H1 (cell line): Measurements from ENCODE around the gene PAWR. TPM values are rescaled to one million over a fixed set of nuclear protein-coding genes. Genes with fewer than 3 reads are reported as not detected.
"Not testable (repeated sequence)": the region's sequence is repeated elsewhere in the genome, so short reads cannot be mapped to it uniquely, and the experiment has no call there.

Experiments
- CTCF ChIA-PET: fragments of 300-600 bp; sonication (Branson Sonifier 250); formaldehyde crosslinking; loops from one replicate; lab custom pipeline; 2021; ENCODE audit not compliant: partially characterized antibody; lab: Charles Lee
- POLR2A ChIA-PET: fragments of 300-600 bp; sonication (Branson Sonifier 250); formaldehyde crosslinking; loops from one replicate; lab custom pipeline; 2021; ENCODE audit warnings: inconsistent platforms; ENCODE audit not compliant: partially characterized antibody; lab: Charles Lee
- DNase-seq, 2 experiments: peaks; one replicate each; pipeline versions ENCODE4 v3.0.0 to v3.0.0-alpha.2; 2010 to 2022; ENCODE audit warnings: low spot score in 2 of 2, low read depth in 1 of 2, mixed read lengths in 1 of 2
- FAIRE-seq: peaks from 2 replicates; lab custom pipeline; 2011; peaks lifted over from hg19 to GRCh38; lab: Jason Lieb, UNC
- H2AFZ ChIP-seq: 2 replicates; pipeline ENCODE4 v1.8.1; 2012; ENCODE audit warnings: low read length, inconsistent platforms
- H2AK5ac ChIP-seq: 2 replicates; pipeline ENCODE4 v1.6.1; 2013; ENCODE audit warnings: low read depth, low read length
- H2BK120ac ChIP-seq: replicated peaks from 2 replicates; pipeline ENCODE3; 2013; ENCODE audit warnings: low read depth, low read length, inconsistent platforms
- H2BK12ac ChIP-seq: 2 replicates; pipeline ENCODE4 v1.6.1; 2013; ENCODE audit warnings: low read depth, low read length
- H2BK15ac ChIP-seq: 2 replicates; pipeline ENCODE4 v1.6.1; 2013; ENCODE audit warnings: low read length
- H2BK20ac ChIP-seq: 2 replicates; pipeline ENCODE4 v1.6.1; 2013; ENCODE audit warnings: low read length
- H2BK5ac ChIP-seq: 2 replicates; pipeline ENCODE4 v1.6.1; 2013; ENCODE audit warnings: low read depth, low read length
- H3K14ac ChIP-seq: 2 replicates; pipeline ENCODE4 v1.6.1; 2013; ENCODE audit warnings: inconsistent platforms; ENCODE audit not compliant: insufficient read length
- H3K18ac ChIP-seq: 2 replicates; pipeline ENCODE4 v1.6.1; 2013; ENCODE audit warnings: low read length; ENCODE audit errors: extremely low read depth
- H3K23ac ChIP-seq: 2 replicates; pipeline ENCODE4 v1.6.1; 2013; ENCODE audit warnings: inconsistent platforms; ENCODE audit not compliant: insufficient read length
- H3K23me2 ChIP-seq: 2 replicates; pipeline ENCODE4 v1.6.1; 2013; ENCODE audit warnings: low read depth, low read length
- H3K27ac ChIP-seq: 2 replicates; pipeline ENCODE4 v1.6.1; 2011; ENCODE audit warnings: low read depth, low read length, inconsistent platforms
- H3K27me3 ChIP-seq, 4 experiments: replicated peaks in 1 of 4; 1 replicate in 1 of 4; 2 replicates in 3 of 4; pipeline versions ENCODE4 v1.6.1 to v1.8.1; 2011 to 2013; ENCODE audit warnings: low read length in 3 of 4, mild to moderate bottlenecking in 3 of 4, inconsistent platforms in 2 of 4, mixed read lengths in 2 of 4, moderate library complexity in 1 of 4; ENCODE audit not compliant: control insufficient read depth in 3 of 4, insufficient read depth in 3 of 4; ENCODE audit errors: extremely low read depth in 1 of 4
- H3K36me3 ChIP-seq, 4 experiments: 2 replicates each; pipeline versions ENCODE4 v1.6.1 to v1.8.1; 2011 to 2013; ENCODE audit warnings: mild to moderate bottlenecking in 4 of 4, low read length in 3 of 4, moderate library complexity in 2 of 4, control low read depth in 1 of 4, inconsistent platforms in 1 of 4; ENCODE audit not compliant: insufficient read depth in 4 of 4, control insufficient read depth in 2 of 4
- H3K4ac ChIP-seq: replicated peaks from 2 replicates; pipeline ENCODE3; 2013; ENCODE audit warnings: low read length, low read depth, mixed read lengths, inconsistent platforms; ENCODE audit not compliant: insufficient read length
- H3K4me1 ChIP-seq, 4 experiments: replicated peaks in 1 of 4; 1 replicate in 1 of 4; 2 replicates in 3 of 4; pipeline versions ENCODE4 v1.6.1 to v1.8.1; 2011 to 2013; ENCODE audit warnings: low read length in 3 of 4, inconsistent platforms in 2 of 4, mixed read lengths in 1 of 4; ENCODE audit not compliant: insufficient read depth in 4 of 4, control insufficient read depth in 3 of 4
- H3K4me2 ChIP-seq, 2 experiments: 2 replicates each; pipeline versions ENCODE4 v1.6.1 to v1.8.1; 2011 to 2013; ENCODE audit warnings: low read depth in 2 of 2, low read length in 2 of 2, control low read depth in 1 of 2, inconsistent platforms in 1 of 2, mild to moderate bottlenecking in 1 of 2; ENCODE audit not compliant: insufficient read depth in 1 of 2
- H3K4me3 ChIP-seq, 4 experiments: fragments of 200-600, 300-600 bp in 1 of 4; sonication (generic), shearing (Covaris generic), sonication (Bioruptor Twin) in 1 of 4; 2 replicates each; pipeline versions ENCODE4 v1.5.1 to v1.8.1; 2011 to 2016; ENCODE audit warnings: low read length in 4 of 4, low read depth in 3 of 4, control low read depth in 2 of 4, inconsistent platforms in 2 of 4, mild to moderate bottlenecking in 2 of 4, mixed read lengths in 1 of 4, moderate library complexity in 1 of 4; ENCODE audit not compliant: insufficient read depth in 2 of 4; ENCODE audit errors: extremely low read depth in 1 of 4
- H3K56ac ChIP-seq: replicated peaks from 2 replicates; pipeline ENCODE3; 2013; ENCODE audit warnings: low read depth, mild to moderate bottlenecking, mixed read lengths, low read length, inconsistent platforms; ENCODE audit not compliant: insufficient read length
- H3K79me1 ChIP-seq: 2 replicates; pipeline ENCODE4 v1.6.1; 2013; ENCODE audit warnings: low read depth, low read length, control low read depth
- H3K79me2 ChIP-seq, 2 experiments: 2 replicates each; pipeline versions ENCODE4 v1.6.1 to v1.8.1; 2012 to 2013; ENCODE audit warnings: low read length in 2 of 2, mild to moderate bottlenecking in 2 of 2, inconsistent platforms in 1 of 2; ENCODE audit not compliant: insufficient read depth in 2 of 2, control insufficient read depth in 1 of 2
- H3K9ac ChIP-seq, 4 experiments: replicated peaks in 1 of 4; 1 replicate in 1 of 4; 2 replicates in 3 of 4; pipeline versions ENCODE4 v1.6.1 to v1.8.1; 2011 to 2013; ENCODE audit warnings: low read depth in 3 of 4, low read length in 3 of 4, control low read depth in 2 of 4, mild to moderate bottlenecking in 2 of 4, moderate library complexity in 2 of 4, inconsistent platforms in 1 of 4; ENCODE audit errors: extremely low read depth in 1 of 4
- H3K9me3 ChIP-seq, 2 experiments: 2 replicates each; pipeline versions ENCODE4 v1.6.1 to v1.8.1; 2012 to 2013; ENCODE audit warnings: mild to moderate bottlenecking in 2 of 2, moderate library complexity in 2 of 2, control low read depth in 1 of 2, inconsistent platforms in 1 of 2, low read depth in 1 of 2, low read length in 1 of 2, mixed read lengths in 1 of 2; ENCODE audit not compliant: insufficient read depth in 2 of 2
- H4K20me1 ChIP-seq, 2 experiments: replicated peaks in 1 of 2; 2 replicates each; pipeline versions ENCODE3 to v1.8.1; 2011 to 2013; ENCODE audit warnings: inconsistent platforms in 2 of 2, low read length in 2 of 2, mild to moderate bottlenecking in 1 of 2; ENCODE audit not compliant: insufficient read depth in 2 of 2, control insufficient read depth in 1 of 2
- H4K5ac ChIP-seq: 2 replicates; pipeline ENCODE4 v1.6.1; 2013; ENCODE audit warnings: low read length, low read depth, mixed read lengths, inconsistent platforms; ENCODE audit not compliant: insufficient read length
- H4K8ac ChIP-seq: 2 replicates; pipeline ENCODE4 v1.8.0; 2013; ENCODE audit warnings: mild to moderate bottlenecking, moderate library complexity, low read length, inconsistent platforms; ENCODE audit not compliant: insufficient read depth; ENCODE audit errors: extremely low read depth
- H4K91ac ChIP-seq: replicated peaks from 2 replicates; pipeline ENCODE3; 2013; ENCODE audit warnings: low read length, mixed read lengths, inconsistent platforms; ENCODE audit not compliant: insufficient read length
- WGBS, 2 experiments: shearing (Covaris generic) in 1 of 2; methylation state at CpG; one replicate each; pipeline versions ENCODE4 v1.1.6 to v1.1.7; 2013 to 2015; ENCODE audit warnings: low lambda C conversion rate in 2 of 2, mixed read lengths in 2 of 2, inconsistent platforms in 1 of 2, low coverage in 1 of 2, missing lambda C conversion rate in 1 of 2; ENCODE audit not compliant: insufficient replicate concordance in 2 of 2, insufficient coverage in 1 of 2, insufficient read length in 1 of 2; ENCODE audit errors: extremely low coverage in 1 of 2, missing lambda C conversion rate in 1 of 2; 5-methylcytosine and 5-hydroxymethylcytosine counted together
- polyA plus RNA-seq, 7 experiments: library from polyadenylated mRNA; depleted of rRNA in 3 of 7; stranded (reverse) in 5 of 7; unstranded in 2 of 7; fragments of >200 nt in 5 of 7; fragments of 200-250 nt in 2 of 7; gene quantifications; 1 replicate in 5 of 7; 2 replicates in 1 of 7; 4 replicates in 1 of 7; pipeline versions ENCODE4 v1.2.1 to v1.2.3, GENCODE V29; 2011 to 2013; ENCODE audit warnings: missing spikeins in 2 of 7, mixed read lengths in 2 of 7
- total RNA-seq: library from RNA; stranded (reverse); fragmentation: NEBNext Ultra II Directional; extraction: Animal tissue kit (Norgen Biotek cat#: 25700); gene quantifications from 2 replicates; pipeline ENCODE4 v1.2.1, GENCODE V29; 2021

The PAWR gene
- total and polyA plus RNA-seq, 2 of the 8 experiments (the other 6 are each of a cell fraction or from before 2014, with no cell fraction given), result 28.3 to 327 TPM

DNA sequence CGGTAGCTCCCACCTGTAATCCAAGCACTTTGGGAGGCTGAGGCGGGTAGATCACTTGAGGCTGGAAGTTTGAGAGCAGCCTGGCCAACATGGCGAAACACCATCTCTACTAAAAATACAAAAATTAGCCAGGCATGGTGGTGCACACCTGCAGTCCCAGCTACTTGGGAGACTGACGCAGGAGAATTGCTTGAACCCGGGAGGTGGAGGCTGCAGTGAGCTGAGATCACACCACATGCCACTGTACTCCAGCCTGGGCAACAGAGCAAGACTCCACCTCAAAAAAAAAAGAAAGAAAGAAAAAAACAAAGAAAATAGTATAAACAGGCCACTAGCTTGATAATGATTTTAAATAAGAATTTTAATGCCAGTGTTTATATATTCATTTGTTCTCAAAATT lies 6.4 kb downstream of the PAWR start:
- not testable (repeated sequence) for H2BK12ac ChIP-seq, DNase-seq, H3K56ac ChIP-seq, H3K27ac ChIP-seq, H4K8ac ChIP-seq, FAIRE-seq, H3K14ac ChIP-seq, H3K23me2 ChIP-seq, H2AK5ac ChIP-seq, H2BK15ac ChIP-seq, H3K23ac ChIP-seq, H3K4ac ChIP-seq, H4K5ac ChIP-seq, H3K18ac ChIP-seq, H3K79me1 ChIP-seq, H3K27me3 ChIP-seq, H4K91ac ChIP-seq, H2BK5ac ChIP-seq, H2BK20ac ChIP-seq, H2AFZ ChIP-seq, H2BK120ac ChIP-seq, H3K9ac ChIP-seq, H3K9me3 ChIP-seq
- Histone ChIP-seq H3K79me2 (peaks cover 64 to 100% of the 10 kb centered on the region in 2 experiments), H3K36me3 (peaks cover 0 to 17% (median 0%) of the 10 kb centered on the region in 4 experiments; a peak in 1 of 8 replicates), H3K4me2 (peak overlapping the region in 1 of 2 experiments; percentile 16; a peak in 1 of 4 replicates), H3K4me3 (peak overlapping the region in 1 of 4 experiments; percentile 9; a peak in 1 of 8 replicates), H4K20me1 (peaks cover 11 to 47% of the 10 kb centered on the region in 2 experiments), H3K4me1 (peaks cover 0 to 22% (median 9%) of the 10 kb centered on the region in 4 experiments; a peak in 5 of 7 replicates)
- WGBS, 2 experiments, result 93% methylated on average over 5 of the region's 5 CpGs; no CpG with 5 or more reads in 1 of the 2 experiments
- ChIA-PET POLR2A (interaction anchor here (9.3 kb wide), 1 partner anchor 10 kb away, joined by 91 read pairs; no protein-coding TSS in a partner anchor), CTCF (interaction anchor here (0.7 to 2.9 kb wide), 5 partner anchors 9 to 962 kb away, joined by 3 to 7 read pairs (median 4); no protein-coding TSS in a partner anchor)
